Upper lobe of right lung (tissue), 1 donor: ENCODE results near the gene SLC41A3. TPM values are rescaled to one million over a fixed set of nuclear protein-coding genes. Genes with fewer than 3 reads are reported as not detected.

Experiments used
- ATAC-seq: fragments of 200-7000 bp; cut with Tn5 transposase; one replicate; pipeline ENCODE4 v1.9.1; 2020; ENCODE audit warnings: mild to moderate bottlenecking, moderate library complexity
- DNase-seq: peaks from one replicate; pipeline ENCODE4 v3.0.0-alpha.2; 2020
- H3K27ac ChIP-seq: fragments of 200-600 bp; one replicate; pipeline ENCODE4 v1.8.0; 2022
- H3K27me3 ChIP-seq: fragments of 200-600 bp; one replicate; pipeline ENCODE4 v1.8.0; 2022; ENCODE audit warnings: mild to moderate bottlenecking
- H3K36me3 ChIP-seq: fragments of 200-600 bp; one replicate; pipeline ENCODE4 v1.8.0; 2022
- H3K4me1 ChIP-seq: fragments of 200-600 bp; one replicate; pipeline ENCODE4 v1.8.0; 2022
- H3K4me3 ChIP-seq: fragments of 200-600 bp; one replicate; pipeline ENCODE4 v1.8.0; 2022; ENCODE audit warnings: mild to moderate bottlenecking
- H3K9me3 ChIP-seq: fragments of 200-600 bp; one replicate; pipeline ENCODE4 v1.8.0; 2022
- CTCF ChIP-seq: fragments of 200-600 bp; IDR thresholded peaks from one replicate; pipeline ENCODE4 v1.8.0; 2022; ENCODE audit warnings: antibody characterized with exemption
- intact Hi-C: fragments of 100-400 bp; cut with DNase I; formaldehyde crosslinking; loops from one replicate; pipeline ENCODE4 v1.11.0; 2022
- total RNA-seq: library from RNA; stranded (reverse); fragmentation: NEBNext Ultra II Directional; extraction: Animal tissue kit (Norgen Biotek cat#: 25700); gene quantifications from one replicate; pipeline ENCODE4 v1.2.1, GENCODE V29; 2021
- donor health status: DM: no; HTN: yes; CAD: no; lungs with severe emphysema.

Gene SLC41A3
- total RNA-seq, 1 donor from 2014 or later, result 30.8 TPM

- Histone ChIP-seq H3K4me1 (no peaks in the 10 kb centered on the region), H3K4me3 (no peak overlapping the region), H3K9me3 (no peaks in the 10 kb centered on the region), H3K27ac (no peak overlapping the region), H3K27me3 (no peaks in the 10 kb centered on the region), H3K36me3 (no peaks in the 10 kb centered on the region)
- no peak for DNase-seq
- ATAC-seq, result no peak
- no peak for TF ChIP-seq CTCF
- intact Hi-C loops, result no loop called here
Measured at GRCh38 chr3:126104028-126104635, 20.2 kb upstream of the SLC41A3 start.

- Histone ChIP-seq H3K9me3 (no peaks in the 10 kb centered on the region), H3K27me3 (no peaks in the 10 kb centered on the region)
Measured at GRCh38 chr3:126103121-126104027, 19.4 kb upstream of the SLC41A3 start.

GRCh38 chr3:126102530-126102951 is 18.6 kb upstream of the SLC41A3 start:
- no peak for TF ChIP-seq CTCF
- H3K27me3 ChIP-seq, result no peaks in the 10 kb centered on the region
- H3K27ac ChIP-seq, result no peak overlapping the region
- no peaks in the 10 kb centered on the region for H3K36me3 ChIP-seq
- intact Hi-C loops, result no loop called here
- ATAC-seq, result no peak
- H3K9me3 ChIP-seq, result no peaks in the 10 kb centered on the region
- H3K4me1 ChIP-seq, result no peaks in the 10 kb centered on the region
- DNase-seq, result no peak
- no peak overlapping the region for H3K4me3 ChIP-seq

More at GRCh38 chr3:126103121-126104027, 19.4 kb upstream of the SLC41A3 start:
- H3K4me1 ChIP-seq, result no peaks in the 10 kb centered on the region
- no peak for TF ChIP-seq CTCF
- no peak overlapping the region for H3K27ac ChIP-seq
- intact Hi-C loops, result no loop called here
- ATAC-seq (no peak), DNase-seq (no peak)
- no peaks in the 10 kb centered on the region for H3K36me3 ChIP-seq
- H3K4me3 ChIP-seq, result no peak overlapping the region

- Histone ChIP-seq H3K27me3 (no peaks in the 10 kb centered on the region), H3K36me3 (no peaks in the 10 kb centered on the region), H3K27ac (no peak overlapping the region), H3K4me3 (no peak overlapping the region), H3K4me1 (no peaks in the 10 kb centered on the region), H3K9me3 (peaks cover under 1% of the 10 kb centered on the region)
- intact Hi-C loops, result no loop called here
- ATAC-seq (no peak), DNase-seq (no peak)
- no peak for TF ChIP-seq CTCF
Measured at GRCh38 chr3:126102011-126102410, 18.1 kb upstream of the SLC41A3 start.

GRCh38 chr3:126101521-126101982 is 17.6 kb upstream of the SLC41A3 start:
- no peaks in the 10 kb centered on the region for H3K36me3 ChIP-seq
- TF ChIP-seq CTCF, result no peak
- peaks cover 4% of the 10 kb centered on the region for H3K9me3 ChIP-seq
- H3K4me1 ChIP-seq, result no peaks in the 10 kb centered on the region
- H3K27ac ChIP-seq, result no peak overlapping the region
- DNase-seq (no peak), ATAC-seq (no peak)
- no peaks in the 10 kb centered on the region for H3K27me3 ChIP-seq
- H3K4me3 ChIP-seq, result no peak overlapping the region
- intact Hi-C loops, result no loop called here
